ENCODE data around the gene GPRIN1. TPM values are rescaled to one million over a fixed set of nuclear protein-coding genes. Genes with fewer than 3 reads are reported as not detected.

The GPRIN1 gene
- total RNA-seq, 6 donors from 2014 or later, result under 0.01 to 4.0 (median 1.3) TPM

DNA sequence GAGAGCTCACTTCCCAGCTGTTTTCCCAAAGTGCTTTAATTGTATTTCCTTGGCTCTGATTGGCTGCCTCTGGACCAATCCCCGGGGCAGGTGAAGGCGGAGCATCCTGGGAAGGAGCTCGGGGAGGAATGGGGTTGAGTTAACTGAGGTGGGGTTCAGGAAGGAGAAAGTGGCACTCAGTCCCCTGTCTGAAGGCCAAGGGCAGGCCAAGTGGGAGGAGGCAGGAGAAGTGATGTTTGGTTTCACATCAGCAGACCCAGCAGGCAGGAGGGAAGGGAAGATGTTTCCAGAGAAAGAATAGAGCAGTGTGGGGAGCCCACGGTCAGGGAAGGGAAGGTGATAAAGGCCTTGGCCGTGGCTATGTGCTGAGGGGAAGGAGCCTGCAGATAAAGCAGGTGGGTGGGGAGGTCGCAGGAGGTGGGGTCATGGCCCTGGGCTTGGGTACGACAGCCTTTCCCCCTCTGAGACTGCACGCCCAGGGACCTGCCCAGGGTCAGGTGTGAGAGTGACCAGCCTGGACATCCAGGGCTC lies 40.5 kb upstream of the GPRIN1 start:
- no peak for TF ChIP-seq POLR2A (IDR thresholded peaks at IDR 0.05)
- no peak for TF ChIP-seq POLR2AphosphoS5 (IDR thresholded peaks at IDR 0.05)
- H3K4me1 ChIP-seq, result peaks cover 12 to 27% (median 18%) of the 10 kb centered on the region in 4 donors
- no peak overlapping the region for H3K27ac ChIP-seq
- WGBS, 2 donors, result 75 to 85% methylated on average over 8 of the region's 8 CpGs
- peaks cover 0 to 32% (median 20%) of the 10 kb centered on the region in 4 donors for H3K36me3 ChIP-seq
- peaks cover 0 to 2% (median 0%) of the 10 kb centered on the region in 4 donors for H3K27me3 ChIP-seq
- DNase-seq (no peak), ATAC-seq (ENCODE audit: low FRiP score in 2 of 2) (no peak)
- no peak overlapping the region for H3K4me3 ChIP-seq
- H3K9me3 ChIP-seq, result no peaks in the 10 kb centered on the region

DNA sequence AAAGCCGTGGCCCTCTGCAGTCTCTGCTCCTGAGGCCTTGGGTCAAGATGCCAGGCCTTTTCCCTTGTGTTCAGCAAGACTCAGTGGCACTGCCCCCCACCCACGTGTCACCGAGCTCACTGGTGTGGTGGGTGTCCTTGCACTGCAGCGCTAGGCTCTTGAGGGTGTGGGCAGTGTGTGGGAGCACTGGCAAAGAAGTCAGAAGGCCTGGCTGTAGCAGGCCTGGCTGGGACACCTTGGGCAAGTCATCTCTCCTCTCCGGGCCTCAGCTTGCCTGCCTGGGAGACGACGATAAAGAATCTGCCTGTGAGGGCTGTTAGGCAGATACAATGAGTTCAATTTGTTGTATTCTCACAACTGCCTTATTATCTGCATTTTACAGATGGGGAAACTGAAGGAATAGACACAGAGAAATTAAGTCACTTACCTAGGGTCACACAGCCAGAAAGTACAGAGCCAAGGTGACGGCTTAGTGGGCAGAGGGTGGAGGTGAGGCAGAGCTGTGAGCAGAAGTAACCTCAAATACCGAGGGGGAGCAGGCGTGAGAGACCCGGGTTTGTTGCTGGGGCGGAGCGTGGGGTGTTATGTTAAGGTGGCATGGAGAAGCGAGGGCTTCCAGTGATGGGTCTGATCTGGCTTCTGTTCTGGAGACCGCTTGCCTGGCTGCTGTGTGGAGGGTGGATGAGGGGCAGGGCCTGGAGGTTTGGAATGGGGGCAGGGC lies 38.7 kb upstream of the GPRIN1 start:
- 66 to 69% methylated on average over 15 of the region's 15 CpGs for WGBS, 2 donors
- peaks cover 12 to 27% (median 18%) of the 10 kb centered on the region in 4 donors for H3K4me1 ChIP-seq
- H3K27ac ChIP-seq, result peak overlapping the region; percentile 54 to 84 (median 82)
- H3K27me3 ChIP-seq, result peaks cover 0 to 2% (median 0%) of the 10 kb centered on the region in 4 donors
- H3K4me3 ChIP-seq, result peak overlapping the region; percentile 57 to 85 (median 74)
- TF ChIP-seq POLR2AphosphoS5 (IDR thresholded peaks at IDR 0.05) (no peak), POLR2A (IDR thresholded peaks at IDR 0.05) (no peak), EP300 (IDR thresholded peaks at IDR 0.05) (no peak)
- TF ChIP-seq, protein P1, sequence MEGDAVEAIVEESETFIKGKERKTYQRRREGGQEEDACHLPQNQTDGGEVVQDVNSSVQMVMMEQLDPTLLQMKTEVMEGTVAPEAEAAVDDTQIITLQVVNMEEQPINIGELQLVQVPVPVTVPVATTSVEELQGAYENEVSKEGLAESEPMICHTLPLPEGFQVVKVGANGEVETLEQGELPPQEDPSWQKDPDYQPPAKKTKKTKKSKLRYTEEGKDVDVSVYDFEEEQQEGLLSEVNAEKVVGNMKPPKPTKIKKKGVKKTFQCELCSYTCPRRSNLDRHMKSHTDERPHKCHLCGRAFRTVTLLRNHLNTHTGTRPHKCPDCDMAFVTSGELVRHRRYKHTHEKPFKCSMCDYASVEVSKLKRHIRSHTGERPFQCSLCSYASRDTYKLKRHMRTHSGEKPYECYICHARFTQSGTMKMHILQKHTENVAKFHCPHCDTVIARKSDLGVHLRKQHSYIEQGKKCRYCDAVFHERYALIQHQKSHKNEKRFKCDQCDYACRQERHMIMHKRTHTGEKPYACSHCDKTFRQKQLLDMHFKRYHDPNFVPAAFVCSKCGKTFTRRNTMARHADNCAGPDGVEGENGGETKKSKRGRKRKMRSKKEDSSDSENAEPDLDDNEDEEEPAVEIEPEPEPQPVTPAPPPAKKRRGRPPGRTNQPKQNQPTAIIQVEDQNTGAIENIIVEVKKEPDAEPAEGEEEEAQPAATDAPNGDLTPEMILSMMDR (IDR thresholded peaks at IDR 0.05), result no peak
- DNase-seq, result no peak
- peaks cover 0 to 14% (median 8%) of the 10 kb centered on the region in 4 donors for H3K36me3 ChIP-seq
- no peak for ATAC-seq (ENCODE audit: low FRiP score in 2 of 2)
- no peaks in the 10 kb centered on the region for H3K9me3 ChIP-seq

DNA sequence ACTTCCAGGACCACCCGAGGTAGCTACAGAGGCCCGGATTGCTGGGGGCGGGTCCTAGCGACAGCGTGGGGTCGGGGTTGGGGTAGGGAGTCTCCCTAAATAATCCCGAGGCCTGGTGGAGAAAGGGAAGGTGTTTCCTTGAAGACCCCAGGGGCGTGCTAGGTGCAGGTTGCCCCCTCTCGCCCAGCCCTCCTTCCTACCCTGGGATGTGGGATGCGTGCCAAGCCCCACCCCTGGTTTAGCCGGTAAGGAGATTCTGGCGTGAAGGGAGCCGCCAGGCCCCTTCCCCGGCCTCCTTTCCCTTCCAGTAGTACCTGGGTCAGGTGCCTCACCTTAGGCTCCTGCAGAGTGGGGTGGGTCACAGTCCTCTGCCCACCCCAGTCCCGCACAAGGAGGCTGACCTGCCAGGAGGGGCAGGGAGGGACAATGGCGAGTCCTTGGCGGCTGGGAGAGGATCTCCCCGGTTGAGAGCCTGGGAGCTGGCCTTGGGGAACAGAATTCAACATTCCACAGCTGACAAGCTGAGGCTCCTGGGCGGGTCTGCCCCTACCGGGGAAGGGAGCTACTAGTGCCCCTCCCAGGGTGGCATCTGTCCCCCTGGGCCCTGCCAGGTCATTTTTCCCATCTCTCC lies 38.0 kb upstream of the GPRIN1 start:
- H3K36me3 ChIP-seq, result peaks cover 0 to 7% (median 2%) of the 10 kb centered on the region in 4 donors
- ATAC-seq (ENCODE audit: low FRiP score in 2 of 2) (no peak), DNase-seq (peak in 1 of 2 donors; percentile 66)
- H3K27me3 ChIP-seq, result peaks cover 0 to 2% (median 0%) of the 10 kb centered on the region in 4 donors
- no peaks in the 10 kb centered on the region for H3K9me3 ChIP-seq
- H3K27ac ChIP-seq, result peak overlapping the region; percentile 54 to 84 (median 82)
- H3K4me1 ChIP-seq, result peaks cover 12 to 27% (median 18%) of the 10 kb centered on the region in 4 donors
- TF ChIP-seq EP300 (IDR thresholded peaks at IDR 0.05) (no peak), POLR2AphosphoS5 (IDR thresholded peaks at IDR 0.05) (no peak), POLR2A (IDR thresholded peaks at IDR 0.05) (no peak)
- TF ChIP-seq, protein P1 (IDR thresholded peaks at IDR 0.05), result no peak
- WGBS, 2 donors, result 7% methylated on average over 5 to 18 of the region's 20 CpGs
- H3K4me3 ChIP-seq, result peak overlapping the region; percentile 57 to 85 (median 74)

DNA sequence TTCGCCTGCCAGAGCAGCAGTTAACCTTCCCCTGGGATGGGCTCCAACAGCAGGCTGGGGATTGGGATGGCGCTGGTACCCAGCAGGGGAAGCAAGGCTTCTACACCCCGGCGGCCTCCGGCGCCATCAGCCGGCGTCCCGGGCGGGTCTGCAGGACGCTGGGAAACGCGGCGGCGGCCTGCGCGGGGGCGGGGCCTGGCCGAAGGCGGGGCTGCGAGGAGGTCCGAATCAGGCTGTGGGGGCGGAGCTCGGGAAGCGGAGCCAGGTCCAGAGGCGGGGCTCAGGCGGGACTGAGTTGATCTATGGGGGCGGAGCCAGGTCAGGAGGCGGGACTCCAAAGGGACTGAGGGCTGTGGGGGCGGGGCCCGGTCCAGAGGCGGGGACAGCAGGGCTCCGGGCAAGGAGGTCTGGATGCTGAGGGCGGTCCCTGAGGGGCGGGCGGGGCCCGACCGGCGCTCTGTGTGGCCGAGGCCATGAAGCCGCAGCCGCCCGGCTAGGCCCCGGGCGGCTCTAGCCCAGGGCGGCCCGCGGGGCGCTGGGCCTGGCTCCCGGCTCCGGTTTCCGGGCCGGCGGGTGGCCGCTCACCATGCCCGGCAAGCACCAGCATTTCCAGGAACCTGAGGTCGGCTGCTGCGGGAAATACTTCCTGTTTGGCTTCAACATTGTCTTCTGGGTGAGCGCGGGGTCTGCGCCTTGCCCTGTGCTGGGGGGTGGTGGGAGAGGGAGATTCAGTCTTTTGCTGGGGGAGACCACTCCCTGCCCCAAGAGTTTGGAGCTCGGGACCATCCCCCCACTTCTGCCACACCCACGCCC lies 37.3 kb upstream of the GPRIN1 start, which contains the start of gene TSPAN17:
TSS of gene TSPAN17 (plus strand) at position 455 of the 813 bp plus-strand sequence. CDS start at position 587, 132 bp downstream.
- 1% methylated on average over 43 of the region's 63 CpGs; no CpG with 5 or more reads in 1 of the 2 donors for WGBS, 2 donors
- no peaks in the 10 kb centered on the region for H3K9me3 ChIP-seq
- DNase-seq, result peak; percentile 100
- H3K27ac ChIP-seq, result peak within 1 kb of the TSS; percentile 54 to 84 (median 82)
- peak within 1 kb of the TSS; percentile 57 to 85 (median 74) for H3K4me3 ChIP-seq
- TF ChIP-seq, protein P1 (IDR thresholded peaks at IDR 0.05), result peak in 2 of 6 experiments; percentile 29 to 32
- TF ChIP-seq EP300 (IDR thresholded peaks at IDR 0.05) (no peak), POLR2A (IDR thresholded peaks at IDR 0.05) (peak in 3 of 4 donors; percentile 34 to 69 (median 42)), POLR2AphosphoS5 (IDR thresholded peaks at IDR 0.05) (peak in 1 of 2 donors; percentile 56)
- H3K27me3 ChIP-seq, result peaks cover 0 to 2% (median 0%) of the 10 kb centered on the region in 4 donors
- peak; percentile 98 for ATAC-seq (ENCODE audit: low FRiP score in 2 of 2)
- H3K36me3 ChIP-seq, result no peaks in the 10 kb centered on the region
- peaks cover 12 to 27% (median 18%) of the 10 kb centered on the region in 4 donors for H3K4me1 ChIP-seq
